Thyroid gland (tissue), 4 donors: ENCODE data around the gene COMMD9.

Experiments used
- CTCF ChIP-seq, 6 experiments: fragments of 200-600 bp in 3 of 6; fragments of 450-650 bp in 3 of 6; sonication (generic) in 3 of 6; IDR thresholded peaks; one replicate each; pipeline ENCODE4 v1.5.1; 2016 to 2019; ENCODE audit warnings: antibody characterized with exemption in 6 of 6, mild to moderate bottlenecking in 2 of 6, inconsistent platforms in 1 of 6, moderate library complexity in 1 of 6
- POLR2A ChIP-seq, 2 donors: fragments of 450-650 bp; IDR thresholded peaks; one replicate each; pipeline ENCODE4 v1.6.1; 2017; ENCODE audit warnings: antibody characterized with exemption in 2 of 2, mild to moderate bottlenecking in 2 of 2, moderate library complexity in 1 of 2

DNA sequence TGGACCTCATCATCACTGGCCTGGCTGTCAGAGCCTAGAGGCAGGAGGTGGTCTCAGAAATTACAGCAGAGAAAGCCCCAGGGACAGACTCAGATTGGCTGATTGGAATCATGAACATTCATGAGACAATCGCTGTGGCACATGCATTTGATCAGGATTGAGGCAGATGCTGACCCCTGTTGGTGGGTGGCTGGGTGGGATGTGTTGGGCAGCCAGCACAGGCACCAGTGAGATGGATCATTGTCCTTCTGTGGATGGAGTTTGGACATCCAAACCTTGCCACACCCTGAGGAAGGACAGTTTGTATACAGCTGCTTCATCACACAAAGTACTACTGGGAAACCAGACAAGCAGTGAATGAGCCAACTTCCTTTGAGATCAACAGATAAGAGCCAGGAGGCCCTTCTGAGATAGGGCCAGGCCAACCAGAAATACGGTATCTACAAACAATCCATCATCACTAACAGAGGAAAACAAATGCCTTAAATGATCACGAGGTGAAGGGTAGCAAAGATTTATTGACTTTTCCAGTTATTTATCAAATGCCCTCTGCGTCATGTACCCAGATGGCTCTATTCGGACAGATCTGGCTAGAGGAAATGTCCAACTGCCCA, 17.3 kb downstream of the COMMD9 start:
- no peak for TF ChIP-seq CTCF (IDR thresholded peaks at IDR 0.05)
- no peak for TF ChIP-seq POLR2A (IDR thresholded peaks at IDR 0.05)
